Mononuclear cell (primary cell): Measurements from ENCODE around the gene P3H4. TPM values are rescaled to one million over a fixed set of nuclear protein-coding genes. Genes with fewer than 3 reads are reported as not detected.
"Not testable (repeated sequence)": the region's sequence is repeated elsewhere in the genome, so short reads cannot be mapped to it uniquely, and the experiment has no call there.

Source experiments
- H3K27me3 ChIP-seq: 2 replicates; pipeline ENCODE4 v1.6.0; 2011; ENCODE audit warnings: low read length, control low read depth; ENCODE audit not compliant: insufficient read depth
- H3K4me1 ChIP-seq: 2 replicates; pipeline ENCODE4 v1.5.1; 2011; ENCODE audit warnings: mild to moderate bottlenecking, low read length, control low read depth; ENCODE audit not compliant: insufficient read depth
- H3K4me3 ChIP-seq: 2 replicates; pipeline ENCODE4 v1.5.1; 2011; ENCODE audit warnings: mild to moderate bottlenecking, low read length, moderate library complexity
- H3K9me3 ChIP-seq: 2 replicates; pipeline ENCODE4 v1.5.1; 2011; ENCODE audit warnings: low read depth, mild to moderate bottlenecking, control low read depth, low read length
- total RNA-seq: library from RNA; depleted of rRNA; stranded (reverse); fragments of >200 nt; gene quantifications from one replicate; pipeline ENCODE4 v1.2.3, GENCODE V29; 2012

Gene P3H4, protein sequence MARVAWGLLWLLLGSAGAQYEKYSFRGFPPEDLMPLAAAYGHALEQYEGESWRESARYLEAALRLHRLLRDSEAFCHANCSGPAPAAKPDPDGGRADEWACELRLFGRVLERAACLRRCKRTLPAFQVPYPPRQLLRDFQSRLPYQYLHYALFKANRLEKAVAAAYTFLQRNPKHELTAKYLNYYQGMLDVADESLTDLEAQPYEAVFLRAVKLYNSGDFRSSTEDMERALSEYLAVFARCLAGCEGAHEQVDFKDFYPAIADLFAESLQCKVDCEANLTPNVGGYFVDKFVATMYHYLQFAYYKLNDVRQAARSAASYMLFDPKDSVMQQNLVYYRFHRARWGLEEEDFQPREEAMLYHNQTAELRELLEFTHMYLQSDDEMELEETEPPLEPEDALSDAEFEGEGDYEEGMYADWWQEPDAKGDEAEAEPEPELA
- total RNA-seq, result 0.94 TPM

DNA sequence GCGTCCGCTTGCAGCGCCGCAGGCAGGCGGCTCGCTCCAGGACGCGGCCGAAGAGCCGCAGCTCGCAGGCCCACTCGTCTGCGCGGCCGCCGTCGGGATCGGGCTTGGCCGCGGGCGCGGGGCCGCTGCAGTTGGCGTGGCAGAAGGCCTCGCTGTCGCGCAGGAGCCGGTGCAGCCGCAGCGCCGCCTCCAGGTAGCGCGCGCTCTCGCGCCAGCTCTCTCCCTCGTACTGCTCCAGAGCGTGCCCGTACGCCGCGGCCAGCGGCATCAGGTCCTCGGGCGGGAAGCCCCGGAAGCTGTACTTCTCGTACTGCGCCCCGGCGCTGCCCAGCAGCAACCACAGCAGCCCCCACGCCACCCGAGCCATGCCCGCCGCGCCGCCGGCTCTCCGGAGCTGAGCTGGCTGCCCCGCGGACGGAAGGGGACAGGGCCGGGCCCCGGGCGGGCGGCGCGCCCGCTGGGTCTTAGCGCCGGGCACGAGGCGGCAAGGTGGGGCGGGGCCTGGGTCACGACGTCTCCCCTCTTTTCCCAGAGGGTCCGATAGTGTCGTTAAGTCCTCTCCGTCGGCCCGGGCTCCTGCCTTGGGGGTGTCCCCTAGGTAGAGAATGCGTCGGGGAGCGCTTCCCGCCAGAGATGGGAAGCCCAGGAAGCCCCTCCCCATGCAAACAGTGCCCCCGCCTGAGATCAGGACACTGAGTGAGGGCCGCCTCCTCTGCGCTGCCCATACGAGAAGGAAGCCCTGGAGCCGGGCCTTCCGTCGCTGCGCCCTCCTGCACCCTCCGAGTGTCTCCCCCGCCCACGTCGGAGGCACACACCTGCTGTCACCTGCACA lies at the start of gene P3H4:
Gene P3H4, minus strand, starts transcription at position 401 of the 832 bp plus-strand sequence. Its CDS starts 34 bp downstream, at position 367.
- Histone ChIP-seq H3K4me1 (peaks cover 22% of the 10 kb centered on the region), H3K4me3 (peak within 1 kb of the TSS; percentile 53), H3K9me3 (no peaks in the 10 kb centered on the region), H3K27me3 (peaks cover 6% of the 10 kb centered on the region)

GRCh38 chr17:41860254-41860931 lies 48.6 kb upstream of the P3H4 start:
- peaks cover 35% of the 10 kb centered on the region for H3K4me1 ChIP-seq
- H3K4me3 ChIP-seq, result no peak overlapping the region
- no peaks in the 10 kb centered on the region for H3K9me3 ChIP-seq
- no peaks in the 10 kb centered on the region for H3K27me3 ChIP-seq

GRCh38 chr17:41851382-41851781 lies 39.6 kb upstream of the P3H4 start:
- not testable (repeated sequence) for H3K4me3 ChIP-seq, H3K27me3 ChIP-seq, H3K9me3 ChIP-seq, H3K4me1 ChIP-seq

- no peaks in the 10 kb centered on the region for H3K9me3 ChIP-seq
- no peaks in the 10 kb centered on the region for H3K4me1 ChIP-seq
- H3K4me3 ChIP-seq, result no peak overlapping the region
- H3K27me3 ChIP-seq, result no peaks in the 10 kb centered on the region
Measured at GRCh38 chr17:41849251-41849990, 37.7 kb upstream of the P3H4 start.

GRCh38 chr17:41848788-41849187 lies 37.0 kb upstream of the P3H4 start:
- H3K4me1 ChIP-seq, result no peaks in the 10 kb centered on the region
- no peaks in the 10 kb centered on the region for H3K9me3 ChIP-seq
- no peaks in the 10 kb centered on the region for H3K27me3 ChIP-seq
- no peak overlapping the region for H3K4me3 ChIP-seq

GRCh38 chr17:41844971-41845370 lies 33.2 kb upstream of the P3H4 start:
- Histone ChIP-seq H3K4me3 (no peak overlapping the region), H3K9me3 (no peaks in the 10 kb centered on the region), H3K4me1 (no peaks in the 10 kb centered on the region), H3K27me3 (no peaks in the 10 kb centered on the region)

- not testable (repeated sequence) for H3K4me3 ChIP-seq, H3K27me3 ChIP-seq, H3K4me1 ChIP-seq, H3K9me3 ChIP-seq
Measured at GRCh38 chr17:41840781-41841180, 29.0 kb upstream of the P3H4 start.

GRCh38 chr17:41839448-41839847 lies 27.7 kb upstream of the P3H4 start:
- not testable (repeated sequence) for H3K9me3 ChIP-seq, H3K27me3 ChIP-seq, H3K4me3 ChIP-seq
- H3K4me1 ChIP-seq, result peaks cover 14% of the 10 kb centered on the region

- no peak within 1 kb of the TSS for H3K4me3 ChIP-seq
- no peaks in the 10 kb centered on the region for H3K27me3 ChIP-seq
- no peaks in the 10 kb centered on the region for H3K9me3 ChIP-seq
- H3K4me1 ChIP-seq, result peaks cover 14% of the 10 kb centered on the region
Measured at GRCh38 chr17:41837761-41838538, 26.2 kb upstream of the P3H4 start, which contains the start of gene KLHL10. Gene KLHL10, plus strand, starts transcription at chr17:41837825. Its CDS starts 108 bp downstream, at chr17:41837933.

DNA sequence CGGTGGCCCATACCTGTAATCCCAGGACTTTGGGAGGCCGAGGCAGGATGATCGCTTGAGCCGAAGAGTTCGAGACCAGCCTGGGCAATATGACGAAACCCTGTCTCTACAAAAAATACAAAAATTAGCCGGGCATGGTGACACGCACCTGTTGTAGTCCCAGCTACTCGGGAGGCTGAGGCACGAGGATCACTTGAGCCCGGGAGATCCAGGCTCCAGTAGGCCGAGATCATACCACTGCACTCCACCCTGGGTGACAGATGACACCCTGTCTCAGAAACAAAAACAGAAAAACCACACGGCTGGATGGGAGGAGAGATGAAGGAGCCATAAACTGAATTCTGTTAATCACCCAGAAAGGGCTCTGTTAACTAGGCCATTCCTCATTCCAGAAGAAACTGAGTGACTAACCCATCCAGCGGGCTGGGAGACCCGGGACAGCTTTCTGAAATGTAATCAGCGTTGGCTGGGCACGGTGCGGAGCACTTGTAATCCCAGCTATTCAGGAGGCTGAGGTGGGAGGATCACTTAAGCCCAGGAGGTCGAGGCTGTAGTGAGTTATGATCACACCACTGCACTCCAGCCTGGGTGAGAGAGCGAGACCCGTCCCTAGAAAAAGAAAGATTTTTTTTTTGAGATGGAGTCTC lies 24.9 kb upstream of the P3H4 start:
- Histone ChIP-seq H3K27me3 (no peaks in the 10 kb centered on the region), H3K9me3 (no peaks in the 10 kb centered on the region), H3K4me3 (peak overlapping the region; percentile 20), H3K4me1 (peaks cover 14% of the 10 kb centered on the region)

GRCh38 chr17:41835800-41836549 lies 24.2 kb upstream of the P3H4 start, which contains the start of gene NT5C3B:
Gene NT5C3B, minus strand, starts transcription at chr17:41836232. Its CDS starts 39 bp downstream, at chr17:41836193.
- H3K9me3 ChIP-seq, result no peaks in the 10 kb centered on the region
- H3K4me1 ChIP-seq, result peaks cover 14% of the 10 kb centered on the region
- peak within 1 kb of the TSS; percentile 55 for H3K4me3 ChIP-seq
- no peaks in the 10 kb centered on the region for H3K27me3 ChIP-seq

- peaks cover 14% of the 10 kb centered on the region for H3K4me1 ChIP-seq
- no peaks in the 10 kb centered on the region for H3K9me3 ChIP-seq
- H3K4me3 ChIP-seq, result peak overlapping the region; percentile 55
- no peaks in the 10 kb centered on the region for H3K27me3 ChIP-seq
Measured at GRCh38 chr17:41835214-41835799, 23.6 kb upstream of the P3H4 start.
